Heart right ventricle (tissue), 16 donors: ENCODE measurements around the gene NPPC. TPM values are rescaled to one million over a fixed set of nuclear protein-coding genes. Genes with fewer than 3 reads are reported as not detected.

Source experiments
- ATAC-seq, 8 donors: fragments of 200-7000 bp; cut with Tn5 transposase; one replicate each; pipeline ENCODE4 v1.9.1; 2020; ENCODE audit warnings: mild to moderate bottlenecking in 8 of 8, moderate library complexity in 8 of 8, moderate number of reproducible peaks in 1 of 8
- DNase-seq, 2 donors: peaks; one replicate each; pipeline ENCODE4 v3.0.0-alpha.2; 2020
- H3K27ac ChIP-seq, 10 donors: fragments of 200-600 bp; sonication (generic) in 2 of 10; one replicate each; pipeline versions ENCODE4 v1.5.0 to v1.8.0; 2020 to 2022; ENCODE audit warnings: mild to moderate bottlenecking in 3 of 10
- H3K27me3 ChIP-seq, 7 donors: fragments of 200-600 bp; one replicate each; pipeline ENCODE4 v1.8.0; 2021 to 2022; ENCODE audit warnings: mild to moderate bottlenecking in 2 of 7
- H3K36me3 ChIP-seq, 9 donors: fragments of 200-600 bp; sonication (generic) in 1 of 9; one replicate each; pipeline versions ENCODE4 v1.5.0 to v1.8.0; 2020 to 2022; ENCODE audit warnings: mild to moderate bottlenecking in 2 of 9
- H3K4me1 ChIP-seq, 9 donors: fragments of 200-600 bp; sonication (generic) in 1 of 9; one replicate each; pipeline versions ENCODE4 v1.5.0 to v1.8.0; 2020 to 2022; ENCODE audit warnings: mild to moderate bottlenecking in 4 of 9
- H3K4me3 ChIP-seq, 10 donors: fragments of 200-600 bp; sonication (generic) in 2 of 10; one replicate each; pipeline versions ENCODE4 v1.5.0 to v1.8.0; 2020 to 2022; ENCODE audit warnings: mild to moderate bottlenecking in 7 of 10, moderate library complexity in 2 of 10
- H3K9me3 ChIP-seq, 11 donors: fragments of 200-600 bp in 10 of 11; sonication (generic) in 2 of 11; one replicate each; pipeline versions ENCODE4 v1.5.0 to v1.8.0; 2013 to 2022; ENCODE audit warnings: mild to moderate bottlenecking in 2 of 11, control low read depth in 1 of 11, moderate library complexity in 1 of 11
- CTCF ChIP-seq, 9 donors: fragments of 200-600 bp; sonication (generic) in 2 of 9; IDR thresholded peaks; one replicate each; pipeline versions ENCODE4 v1.5.0 to v1.8.0; 2021 to 2022; ENCODE audit warnings: antibody characterized with exemption in 9 of 9, mild to moderate bottlenecking in 5 of 9, moderate library complexity in 1 of 9
- WGBS, 2 donors: extraction: QIAGEN DNeasy Blood & Tissue Kit; methylation state at CpG; one replicate each; pipeline ENCODE4 v1.1.7; 2013; ENCODE audit warnings: inconsistent platforms in 1 of 2; 5-methylcytosine and 5-hydroxymethylcytosine counted together
- intact Hi-C, 10 donors: fragments of 100-400 bp; cut with DNase I; formaldehyde crosslinking; loops; one replicate each; pipeline versions ENCODE4 v1.11.1 to v1.14.2; 2022
- polyA plus RNA-seq, 2 donors: library from polyadenylated mRNA; stranded (reverse); fragments of 200-250 nt; gene quantifications; one replicate each; pipeline ENCODE4 v1.2.3, GENCODE V29; 2013
- total RNA-seq, 10 donors: library from RNA; stranded (reverse); fragmentation: NEBNext Ultra II Directional in 3 of 10; extraction: Animal tissue kit (Norgen Biotek cat#: 25700) in 3 of 10; gene quantifications; one replicate each; pipeline versions ENCODE4 v1.2.1 to v1.2.4, GENCODE V29; 2021 to 2023
- donor health status: Arrhythmogenic right ventricular cardiomyopathy.
- donor health status: ischemic (EF 13 %, LVEDD 7.1; RV severe dilation, severe dysfunction).
- donor health status: healthy with polysubstance abuse.
- donor health status: DM: no; HTN: yes; CAD: no.
- donor health status: DM: no; HTN: no; CAD: no.
- donor health status: ischemic (EF 25% LVEDD 6.9; RV normal size, moderate dysfunction).
- donor health status: ischemic (EF 25% LVEDD 5.7; RV mildly dilated, moderate dysfunction).
- donor health status: healthy.
- donor health status: DM: yes; HTN: yes; CAD: no.
- donor health status: Ischemic cardiomyopathy.
- donor health status: ischemic (EF 35%, LVEDD 5.7; RV mildly dilated, moderate dysfunction).
- donor health status: nonischemic (EF 11% LVEDD 7.7; RV severe dilation, severe dysfunction).
- donor health status: DM: yes; HTN: yes; CAD: no.
- donor health status: PGD.
- donor health status: ischemic (EF 29% LVEDD 5.4; RV normal size, mild dysfunction).
- donor health status: nonischemic (EF 23%, LVEDD 6.1; RV moderate dilation, normal function).

The NPPC gene
- total and polyA plus RNA-seq, 12 donors, result 0.28 to 8.7 (median 2.4) TPM

GRCh38 chr2:231887756-231888155, 38.4 kb downstream of the NPPC start:
- 85 to 92% methylated on average over 6 of the region's 6 CpGs for WGBS, 2 donors
- no peak for ATAC-seq

GRCh38 chr2:231886071-231886681, 40.0 kb downstream of the NPPC start:
- Histone ChIP-seq H3K4me1 (no peaks in the 10 kb centered on the region), H3K9me3 (peaks cover 0 to 7% (median 0%) of the 10 kb centered on the region in 11 donors), H3K27me3 (peaks cover 0 to 59% (median 48%) of the 10 kb centered on the region in 7 donors), H3K27ac (no peak overlapping the region), H3K36me3 (no peaks in the 10 kb centered on the region), H3K4me3 (no peak overlapping the region)
- no peak for ATAC-seq
- no peak for TF ChIP-seq CTCF (IDR thresholded peaks at IDR 0.05)
- intact Hi-C loops, result no loop called here
- 62 to 67% methylated on average over 3 of the region's 3 CpGs for WGBS, 2 donors
- no peak for DNase-seq

More at GRCh38 chr2:231887756-231888155, 38.4 kb downstream of the NPPC start:
- Histone ChIP-seq H3K4me3 (no peak overlapping the region), H3K4me1 (no peaks in the 10 kb centered on the region), H3K9me3 (peaks cover 0 to 7% (median 0%) of the 10 kb centered on the region in 11 donors), H3K27me3 (peaks cover 0 to 55% (median 37%) of the 10 kb centered on the region in 7 donors), H3K27ac (no peak overlapping the region), H3K36me3 (no peaks in the 10 kb centered on the region)
- no peak for DNase-seq
- TF ChIP-seq CTCF (IDR thresholded peaks at IDR 0.05), result no peak
- intact Hi-C loops, result no loop called here

GRCh38 chr2:231884438-231885140, 41.6 kb downstream of the NPPC start:
- DNase-seq (no peak), ATAC-seq (no peak)
- no peaks in the 10 kb centered on the region for H3K4me1 ChIP-seq
- 70 to 74% methylated on average over 8 of the region's 8 CpGs for WGBS, 2 donors
- intact Hi-C loops, result no loop called here
- no peaks in the 10 kb centered on the region for H3K36me3 ChIP-seq
- peaks cover 0 to 66% (median 48%) of the 10 kb centered on the region in 7 donors for H3K27me3 ChIP-seq
- no peak overlapping the region for H3K4me3 ChIP-seq
- no peak overlapping the region for H3K27ac ChIP-seq
- peaks cover 0 to 7% (median 0%) of the 10 kb centered on the region in 11 donors for H3K9me3 ChIP-seq
- TF ChIP-seq CTCF (IDR thresholded peaks at IDR 0.05), result no peak

GRCh38 chr2:231883468-231883881, 42.7 kb downstream of the NPPC start:
- WGBS, 2 donors, result 48 to 63% methylated on average over 5 of the region's 5 CpGs
- Histone ChIP-seq H3K27me3 (peaks cover 0 to 70% (median 45%) of the 10 kb centered on the region in 7 donors), H3K27ac (no peak overlapping the region), H3K4me1 (no peaks in the 10 kb centered on the region), H3K4me3 (no peak overlapping the region), H3K9me3 (peaks cover 0 to 7% (median 0%) of the 10 kb centered on the region in 11 donors), H3K36me3 (no peaks in the 10 kb centered on the region)
- ATAC-seq, result no peak
- no peak for DNase-seq
- TF ChIP-seq CTCF (IDR thresholded peaks at IDR 0.05), result no peak
- intact Hi-C loops, result no loop called here
